ENCODE measurements around the gene VPS13C. TPM values are rescaled to one million over a fixed set of nuclear protein-coding genes. Genes with fewer than 3 reads are reported as not detected.

The VPS13C gene
- total RNA-seq, 1 experiment from 2014 or later: 20.9 TPM

DNA sequence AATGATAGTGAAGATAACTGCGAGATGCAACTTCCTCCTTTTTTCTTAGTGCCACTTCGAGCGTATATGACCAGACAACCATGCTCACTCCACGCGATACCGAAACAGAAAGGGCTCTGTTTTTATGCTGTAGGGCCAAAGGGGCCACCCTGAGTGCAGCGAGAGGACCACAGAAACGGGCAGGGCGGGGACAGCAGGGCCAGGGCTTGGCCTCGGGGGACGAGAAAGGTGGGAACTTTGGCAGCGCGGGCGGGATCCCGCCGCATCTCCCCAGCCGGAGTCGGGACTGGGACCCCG lies 483 bp downstream of the VPS13C start:
- ATAC-seq (peak; percentile 14; the same call in 1 of the 2 replicates), DNase-seq (ENCODE audit: low spot score) (peak; percentile 47)
- TF ChIP-seq NR2C2 (CRISPR knock-in tag; IDR thresholded peaks at IDR 0.05): no peak
- TF ChIP-seq, protein P1, sequence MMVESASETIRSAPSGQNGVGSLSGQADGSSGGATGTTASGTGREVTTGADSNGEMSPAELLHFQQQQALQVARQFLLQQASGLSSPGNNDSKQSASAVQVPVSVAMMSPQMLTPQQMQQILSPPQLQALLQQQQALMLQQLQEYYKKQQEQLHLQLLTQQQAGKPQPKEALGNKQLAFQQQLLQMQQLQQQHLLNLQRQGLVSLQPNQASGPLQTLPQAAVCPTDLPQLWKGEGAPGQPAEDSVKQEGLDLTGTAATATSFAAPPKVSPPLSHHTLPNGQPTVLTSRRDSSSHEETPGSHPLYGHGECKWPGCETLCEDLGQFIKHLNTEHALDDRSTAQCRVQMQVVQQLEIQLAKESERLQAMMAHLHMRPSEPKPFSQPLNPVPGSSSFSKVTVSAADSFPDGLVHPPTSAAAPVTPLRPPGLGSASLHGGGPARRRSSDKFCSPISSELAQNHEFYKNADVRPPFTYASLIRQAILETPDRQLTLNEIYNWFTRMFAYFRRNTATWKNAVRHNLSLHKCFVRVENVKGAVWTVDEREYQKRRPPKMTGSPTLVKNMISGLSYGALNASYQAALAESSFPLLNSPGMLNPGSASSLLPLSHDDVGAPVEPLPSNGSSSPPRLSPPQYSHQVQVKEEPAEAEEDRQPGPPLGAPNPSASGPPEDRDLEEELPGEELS (CRISPR knock-in tag; IDR thresholded peaks at IDR 0.05): 0 out of 2 replicates have a peak, but pooled peaks have one; percentile 36
- H3K27me3 Mint-ChIP-seq (ENCODE audit: low read depth): peaks cover 40% of the 10 kb centered on the region
- no peaks in the 10 kb centered on the region for H3K9me3 Mint-ChIP-seq
- CTCF ChIA-PET: interaction anchor here (0.9 to 3.1 kb wide), 13 partner anchors 10 to 294 kb away, joined by 3 to 9 read pairs (median 4); partner anchors contain the start of gene C2CD4B
- POLR2A ChIA-PET: no interaction called here
- H3K4me1 Mint-ChIP-seq: peaks cover 14% of the 10 kb centered on the region
- peak overlapping the region; percentile 50; the same call in 1 of the 2 replicates for H3K27ac Mint-ChIP-seq
- peak overlapping the region; percentile 89 for H3K4me3 Mint-ChIP-seq
- no peaks in the 10 kb centered on the region for H3K36me3 Mint-ChIP-seq

DNA sequence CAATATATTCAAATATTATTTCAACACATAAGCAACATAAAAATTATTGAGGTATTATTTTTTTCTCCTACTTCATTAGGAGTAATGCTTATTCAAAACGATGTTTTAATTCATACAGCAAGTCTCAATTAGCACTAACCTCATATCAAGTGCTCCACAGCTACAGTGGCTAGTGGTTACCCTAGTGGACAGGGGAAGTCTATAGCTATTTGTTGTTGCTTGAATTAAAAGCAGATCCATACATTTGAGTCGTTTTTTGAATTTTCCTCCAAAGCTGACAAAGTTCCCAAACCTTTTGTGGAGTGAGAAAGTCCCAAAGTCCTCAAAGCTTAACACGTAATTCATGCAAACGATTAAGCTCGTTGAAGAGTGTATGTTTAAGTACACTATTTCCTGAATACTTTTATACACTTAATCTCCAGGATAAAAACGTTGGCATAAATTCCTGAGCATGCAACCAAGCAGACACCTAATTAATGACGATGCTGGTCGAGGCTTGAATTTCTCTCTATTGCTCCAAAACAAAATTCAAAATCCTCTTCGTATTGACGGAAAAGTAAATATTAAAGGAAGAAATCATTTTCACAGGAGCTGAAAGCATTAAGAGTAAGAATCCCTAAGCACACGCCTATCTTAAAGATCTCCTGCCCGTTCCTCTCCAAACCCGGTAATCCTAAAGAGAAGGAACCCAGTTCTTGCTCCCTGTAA lies 985 bp downstream of the VPS13C start:
- Mint-ChIP-seq H3K9me3 (no peaks in the 10 kb centered on the region), H3K4me1 (peaks cover 18% of the 10 kb centered on the region), H3K4me3 (peak overlapping the region; percentile 89), H3K27ac (peak overlapping the region; percentile 50; the same call in 1 of the 2 replicates), H3K27me3 (ENCODE audit: low read depth) (peaks cover 38% of the 10 kb centered on the region), H3K36me3 (no peaks in the 10 kb centered on the region)
- DNase-seq (ENCODE audit: low spot score) (no peak), ATAC-seq (no peak)
- TF ChIP-seq HMGA2 (CRISPR knock-in tag; IDR thresholded peaks at IDR 0.05): 0 out of 2 replicates have a peak, but pooled peaks have one; percentile 28
- TF ChIP-seq ZBTB21 (CRISPR knock-in tag; IDR thresholded peaks at IDR 0.05; ENCODE audit: borderline replicate concordance): no peak
- TF ChIP-seq, protein P2, sequence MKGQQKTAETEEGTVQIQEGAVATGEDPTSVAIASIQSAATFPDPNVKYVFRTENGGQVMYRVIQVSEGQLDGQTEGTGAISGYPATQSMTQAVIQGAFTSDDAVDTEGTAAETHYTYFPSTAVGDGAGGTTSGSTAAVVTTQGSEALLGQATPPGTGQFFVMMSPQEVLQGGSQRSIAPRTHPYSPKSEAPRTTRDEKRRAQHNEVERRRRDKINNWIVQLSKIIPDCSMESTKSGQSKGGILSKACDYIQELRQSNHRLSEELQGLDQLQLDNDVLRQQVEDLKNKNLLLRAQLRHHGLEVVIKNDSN (CRISPR knock-in tag; IDR thresholded peaks at IDR 0.05): no peak
- CTCF ChIA-PET: interaction anchor here (1.0 to 1.7 kb wide), 7 partner anchors 18 to 294 kb away, joined by 3 to 9 read pairs (median 4); no protein-coding TSS in a partner anchor
- POLR2A ChIA-PET: interaction anchor here (0.7 kb wide), 1 partner anchor 9 kb away, joined by 3 read pairs; no protein-coding TSS in a partner anchor

DNA sequence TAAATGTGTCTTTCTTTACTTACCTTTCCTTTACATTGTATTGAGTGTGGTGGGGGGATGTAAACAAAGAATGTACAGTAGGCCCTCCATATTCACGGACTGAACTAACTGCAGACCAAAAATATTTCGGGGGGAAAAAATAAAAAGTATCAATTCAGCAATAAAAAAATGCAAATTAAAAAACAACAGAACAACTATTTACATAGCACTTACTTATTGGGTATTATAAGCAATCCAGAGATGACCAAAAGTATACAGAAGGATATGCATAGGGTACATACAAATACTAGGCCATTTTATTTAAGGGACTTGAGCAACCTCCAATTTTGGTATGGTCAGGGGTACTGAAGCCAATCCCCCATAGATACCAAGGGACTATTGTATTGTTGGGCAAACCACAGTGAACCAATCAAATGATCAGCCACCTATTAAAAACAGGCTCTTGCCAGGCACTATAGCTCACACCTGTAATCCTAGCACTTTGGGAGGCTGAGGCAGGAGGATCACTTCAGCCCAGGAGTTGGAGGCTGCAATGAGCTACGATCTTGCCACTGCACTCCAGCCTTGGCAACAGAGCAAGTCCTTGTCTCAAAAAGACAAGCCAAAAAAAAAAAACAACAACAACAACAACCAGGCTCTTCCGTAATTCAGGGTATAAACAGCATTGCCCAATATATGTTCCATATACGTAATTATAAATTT lies 1.8 kb downstream of the VPS13C start:
- Mint-ChIP-seq H3K27ac (no peak overlapping the region), H3K4me3 (peak overlapping the region; percentile 53), H3K36me3 (no peaks in the 10 kb centered on the region), H3K9me3 (no peaks in the 10 kb centered on the region), H3K4me1 (peaks cover 18% of the 10 kb centered on the region), H3K27me3 (ENCODE audit: low read depth) (peaks cover 32% of the 10 kb centered on the region)
- CTCF ChIA-PET: interaction anchor here (1.0 kb wide), 1 partner anchor 223 kb away, joined by 3 read pairs; no protein-coding TSS in a partner anchor
- POLR2A ChIA-PET: interaction anchor here (0.7 kb wide), 1 partner anchor 9 kb away, joined by 3 read pairs; no protein-coding TSS in a partner anchor
- DNase-seq (ENCODE audit: low spot score) (no peak), ATAC-seq (no peak)
- TF ChIP-seq NR3C1 (CRISPR knock-in tag; conservative IDR thresholded peaks at IDR 0.05; ENCODE audit: low read depth) (no peak), TP53 (CRISPR knock-in tag; IDR thresholded peaks at IDR 0.05) (no peak), FOXP1 (CRISPR knock-in tag; IDR thresholded peaks at IDR 0.05; ENCODE audit: borderline replicate concordance) (no peak), ESRRA (CRISPR knock-in tag; IDR thresholded peaks at IDR 0.05; ENCODE audit: borderline replicate concordance) (no peak), ZNF219 (CRISPR knock-in tag; IDR thresholded peaks at IDR 0.05; ENCODE audit: borderline replicate concordance) (no peak), IRF2 (CRISPR knock-in tag; IDR thresholded peaks at IDR 0.05; ENCODE audit: borderline replicate concordance, low read depth) (no peak), NR2C2 (CRISPR knock-in tag; IDR thresholded peaks at IDR 0.05) (no peak), ZNF423 (CRISPR knock-in tag; IDR thresholded peaks at IDR 0.05) (no peak), ZNF121 (CRISPR knock-in tag; IDR thresholded peaks at IDR 0.05) (no peak)
- TF ChIP-seq, protein P3, sequence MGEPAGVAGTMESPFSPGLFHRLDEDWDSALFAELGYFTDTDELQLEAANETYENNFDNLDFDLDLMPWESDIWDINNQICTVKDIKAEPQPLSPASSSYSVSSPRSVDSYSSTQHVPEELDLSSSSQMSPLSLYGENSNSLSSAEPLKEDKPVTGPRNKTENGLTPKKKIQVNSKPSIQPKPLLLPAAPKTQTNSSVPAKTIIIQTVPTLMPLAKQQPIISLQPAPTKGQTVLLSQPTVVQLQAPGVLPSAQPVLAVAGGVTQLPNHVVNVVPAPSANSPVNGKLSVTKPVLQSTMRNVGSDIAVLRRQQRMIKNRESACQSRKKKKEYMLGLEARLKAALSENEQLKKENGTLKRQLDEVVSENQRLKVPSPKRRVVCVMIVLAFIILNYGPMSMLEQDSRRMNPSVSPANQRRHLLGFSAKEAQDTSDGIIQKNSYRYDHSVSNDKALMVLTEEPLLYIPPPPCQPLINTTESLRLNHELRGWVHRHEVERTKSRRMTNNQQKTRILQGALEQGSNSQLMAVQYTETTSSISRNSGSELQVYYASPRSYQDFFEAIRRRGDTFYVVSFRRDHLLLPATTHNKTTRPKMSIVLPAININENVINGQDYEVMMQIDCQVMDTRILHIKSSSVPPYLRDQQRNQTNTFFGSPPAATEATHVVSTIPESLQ (CRISPR knock-in tag; IDR thresholded peaks at IDR 0.05): no peak
- TF ChIP-seq, protein P4, sequence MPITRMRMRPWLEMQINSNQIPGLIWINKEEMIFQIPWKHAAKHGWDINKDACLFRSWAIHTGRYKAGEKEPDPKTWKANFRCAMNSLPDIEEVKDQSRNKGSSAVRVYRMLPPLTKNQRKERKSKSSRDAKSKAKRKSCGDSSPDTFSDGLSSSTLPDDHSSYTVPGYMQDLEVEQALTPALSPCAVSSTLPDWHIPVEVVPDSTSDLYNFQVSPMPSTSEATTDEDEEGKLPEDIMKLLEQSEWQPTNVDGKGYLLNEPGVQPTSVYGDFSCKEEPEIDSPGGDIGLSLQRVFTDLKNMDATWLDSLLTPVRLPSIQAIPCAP (CRISPR knock-in tag; IDR thresholded peaks at IDR 0.05): no peak
- TF ChIP-seq, protein P5, sequence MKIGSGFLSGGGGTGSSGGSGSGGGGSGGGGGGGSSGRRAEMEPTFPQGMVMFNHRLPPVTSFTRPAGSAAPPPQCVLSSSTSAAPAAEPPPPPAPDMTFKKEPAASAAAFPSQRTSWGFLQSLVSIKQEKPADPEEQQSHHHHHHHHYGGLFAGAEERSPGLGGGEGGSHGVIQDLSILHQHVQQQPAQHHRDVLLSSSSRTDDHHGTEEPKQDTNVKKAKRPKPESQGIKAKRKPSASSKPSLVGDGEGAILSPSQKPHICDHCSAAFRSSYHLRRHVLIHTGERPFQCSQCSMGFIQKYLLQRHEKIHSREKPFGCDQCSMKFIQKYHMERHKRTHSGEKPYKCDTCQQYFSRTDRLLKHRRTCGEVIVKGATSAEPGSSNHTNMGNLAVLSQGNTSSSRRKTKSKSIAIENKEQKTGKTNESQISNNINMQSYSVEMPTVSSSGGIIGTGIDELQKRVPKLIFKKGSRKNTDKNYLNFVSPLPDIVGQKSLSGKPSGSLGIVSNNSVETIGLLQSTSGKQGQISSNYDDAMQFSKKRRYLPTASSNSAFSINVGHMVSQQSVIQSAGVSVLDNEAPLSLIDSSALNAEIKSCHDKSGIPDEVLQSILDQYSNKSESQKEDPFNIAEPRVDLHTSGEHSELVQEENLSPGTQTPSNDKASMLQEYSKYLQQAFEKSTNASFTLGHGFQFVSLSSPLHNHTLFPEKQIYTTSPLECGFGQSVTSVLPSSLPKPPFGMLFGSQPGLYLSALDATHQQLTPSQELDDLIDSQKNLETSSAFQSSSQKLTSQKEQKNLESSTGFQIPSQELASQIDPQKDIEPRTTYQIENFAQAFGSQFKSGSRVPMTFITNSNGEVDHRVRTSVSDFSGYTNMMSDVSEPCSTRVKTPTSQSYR (CRISPR knock-in tag; IDR thresholded peaks at IDR 0.05): no peak
- TF ChIP-seq, protein P6, sequence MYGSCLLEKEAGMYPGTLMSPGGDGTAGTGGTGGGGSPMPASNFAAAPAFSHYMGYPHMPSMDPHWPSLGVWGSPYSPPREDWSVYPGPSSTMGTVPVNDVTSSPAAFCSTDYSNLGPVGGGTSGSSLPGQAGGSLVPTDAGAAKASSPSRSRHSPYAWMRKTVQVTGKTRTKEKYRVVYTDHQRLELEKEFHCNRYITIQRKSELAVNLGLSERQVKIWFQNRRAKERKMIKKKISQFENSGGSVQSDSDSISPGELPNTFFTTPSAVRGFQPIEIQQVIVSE (CRISPR knock-in tag; IDR thresholded peaks at IDR 0.05; ENCODE audit: borderline replicate concordance): no peak
- TF ChIP-seq, protein P7, sequence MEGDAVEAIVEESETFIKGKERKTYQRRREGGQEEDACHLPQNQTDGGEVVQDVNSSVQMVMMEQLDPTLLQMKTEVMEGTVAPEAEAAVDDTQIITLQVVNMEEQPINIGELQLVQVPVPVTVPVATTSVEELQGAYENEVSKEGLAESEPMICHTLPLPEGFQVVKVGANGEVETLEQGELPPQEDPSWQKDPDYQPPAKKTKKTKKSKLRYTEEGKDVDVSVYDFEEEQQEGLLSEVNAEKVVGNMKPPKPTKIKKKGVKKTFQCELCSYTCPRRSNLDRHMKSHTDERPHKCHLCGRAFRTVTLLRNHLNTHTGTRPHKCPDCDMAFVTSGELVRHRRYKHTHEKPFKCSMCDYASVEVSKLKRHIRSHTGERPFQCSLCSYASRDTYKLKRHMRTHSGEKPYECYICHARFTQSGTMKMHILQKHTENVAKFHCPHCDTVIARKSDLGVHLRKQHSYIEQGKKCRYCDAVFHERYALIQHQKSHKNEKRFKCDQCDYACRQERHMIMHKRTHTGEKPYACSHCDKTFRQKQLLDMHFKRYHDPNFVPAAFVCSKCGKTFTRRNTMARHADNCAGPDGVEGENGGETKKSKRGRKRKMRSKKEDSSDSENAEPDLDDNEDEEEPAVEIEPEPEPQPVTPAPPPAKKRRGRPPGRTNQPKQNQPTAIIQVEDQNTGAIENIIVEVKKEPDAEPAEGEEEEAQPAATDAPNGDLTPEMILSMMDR (IDR thresholded peaks at IDR 0.05): no peak

Measured in WTC11 (cell line).